ENCODE results near the gene TRIOBP. TPM values are rescaled to one million over a fixed set of nuclear protein-coding genes. Genes with fewer than 3 reads are reported as not detected.
"Not testable (repeated sequence)": the region's sequence is repeated elsewhere in the genome, so short reads cannot be mapped to it uniquely, and the experiment has no call there.

TRIOBP gene
- total RNA-seq, 1 experiment from 2014 or later, result 154 TPM

GRCh38 chr22:37709445-37709765 is 12.6 kb downstream of the TRIOBP start:
- H3K9me3 ChIP-seq, result no peaks in the 10 kb centered on the region
- H3K27me3 ChIP-seq, result no peaks in the 10 kb centered on the region
- H3K4me3 ChIP-seq, result no peak overlapping the region
- no peak for DNase-seq
- H3K36me3 ChIP-seq, result no peaks in the 10 kb centered on the region

- Histone ChIP-seq H3K4me3 (no peak overlapping the region), H3K9me3 (no peaks in the 10 kb centered on the region), H3K36me3 (no peaks in the 10 kb centered on the region), H3K27me3 (no peaks in the 10 kb centered on the region)
- no peak for DNase-seq
These were observed 13.8 kb downstream of the TRIOBP start for GRCh38 chr22:37710675-37711074.

- Histone ChIP-seq H3K4me3 (no peak overlapping the region), H3K27me3 (no peaks in the 10 kb centered on the region), H3K9me3 (no peaks in the 10 kb centered on the region), H3K36me3 (no peaks in the 10 kb centered on the region)
- no peak for DNase-seq
These were observed 14.6 kb downstream of the TRIOBP start for GRCh38 chr22:37711490-37711889.

- H3K9me3 ChIP-seq, result no peaks in the 10 kb centered on the region
- H3K36me3 ChIP-seq, result no peaks in the 10 kb centered on the region
- no peaks in the 10 kb centered on the region for H3K27me3 ChIP-seq
- no peak for DNase-seq
- H3K4me3 ChIP-seq, result no peak overlapping the region
These were observed 16.9 kb downstream of the TRIOBP start for GRCh38 chr22:37713761-37714160.

- Histone ChIP-seq H3K27me3 (no peaks in the 10 kb centered on the region), H3K4me3 (no peak overlapping the region), H3K36me3 (no peaks in the 10 kb centered on the region), H3K9me3 (no peaks in the 10 kb centered on the region)
- DNase-seq, result no peak
These were observed 17.8 kb downstream of the TRIOBP start for GRCh38 chr22:37714634-37715033.

GRCh38 chr22:37715760-37716159 is 18.9 kb downstream of the TRIOBP start:
- no peak for DNase-seq
- H3K4me3 ChIP-seq, result no peak overlapping the region
- H3K27me3 ChIP-seq, result no peaks in the 10 kb centered on the region
- H3K36me3 ChIP-seq, result no peaks in the 10 kb centered on the region
- no peaks in the 10 kb centered on the region for H3K9me3 ChIP-seq

GRCh38 chr22:37716708-37717107 is 19.9 kb downstream of the TRIOBP start:
- Histone ChIP-seq H3K4me3 (no peak overlapping the region), H3K9me3 (no peaks in the 10 kb centered on the region), H3K27me3 (no peaks in the 10 kb centered on the region), H3K36me3 (no peaks in the 10 kb centered on the region)
- DNase-seq, result no peak

GRCh38 chr22:37717235-37717634 is 20.4 kb downstream of the TRIOBP start:
- not testable (repeated sequence) for DNase-seq, H3K9me3 ChIP-seq, H3K27me3 ChIP-seq, H3K4me3 ChIP-seq, H3K36me3 ChIP-seq

GRCh38 chr22:37717746-37718305 is 21.0 kb downstream of the TRIOBP start:
- H3K36me3 ChIP-seq, DNase-seq, H3K9me3 ChIP-seq, H3K27me3 ChIP-seq, H3K4me3 ChIP-seq: not testable (repeated sequence)

GRCh38 chr22:37725551-37726240 is 28.8 kb downstream of the TRIOBP start:
- no peaks in the 10 kb centered on the region for H3K9me3 ChIP-seq
- no peaks in the 10 kb centered on the region for H3K27me3 ChIP-seq
- DNase-seq, result no peak
- H3K4me3 ChIP-seq, result no peak overlapping the region
- H3K36me3 ChIP-seq, result no peaks in the 10 kb centered on the region

- no peak overlapping the region for H3K4me3 ChIP-seq
- no peaks in the 10 kb centered on the region for H3K36me3 ChIP-seq
- no peaks in the 10 kb centered on the region for H3K9me3 ChIP-seq
- no peak for DNase-seq
- no peaks in the 10 kb centered on the region for H3K27me3 ChIP-seq
These were observed 29.5 kb downstream of the TRIOBP start for GRCh38 chr22:37726241-37726887.

- Histone ChIP-seq H3K9me3 (no peaks in the 10 kb centered on the region), H3K4me3 (no peak overlapping the region), H3K36me3 (no peaks in the 10 kb centered on the region), H3K27me3 (no peaks in the 10 kb centered on the region)
- no peak for DNase-seq
These were observed 31.8 kb downstream of the TRIOBP start for GRCh38 chr22:37728620-37729019.

GRCh38 chr22:37731804-37732471 is 35.1 kb downstream of the TRIOBP start:
- Histone ChIP-seq H3K9me3 (no peaks in the 10 kb centered on the region), H3K36me3 (no peaks in the 10 kb centered on the region), H3K4me3 (no peak overlapping the region), H3K27me3 (no peaks in the 10 kb centered on the region)
- DNase-seq, result no peak

- Histone ChIP-seq H3K27me3 (no peaks in the 10 kb centered on the region), H3K4me3 (no peak overlapping the region)
- DNase-seq, result no peak
These were observed 36.1 kb downstream of the TRIOBP start for GRCh38 chr22:37732699-37733607.

GRCh38 chr22:37733625-37734401 is 37.0 kb downstream of the TRIOBP start:
- Histone ChIP-seq H3K36me3 (no peaks in the 10 kb centered on the region), H3K27me3 (no peaks in the 10 kb centered on the region), H3K4me3 (no peak overlapping the region), H3K9me3 (no peaks in the 10 kb centered on the region)
- DNase-seq, result no peak

More at GRCh38 chr22:37732699-37733607, 36.1 kb downstream of the TRIOBP start:
- H3K36me3 ChIP-seq, result no peaks in the 10 kb centered on the region
- H3K9me3 ChIP-seq, result no peaks in the 10 kb centered on the region

GRCh38 chr22:37734402-37734700 is 37.5 kb downstream of the TRIOBP start:
- Histone ChIP-seq H3K27me3 (no peaks in the 10 kb centered on the region), H3K36me3 (no peaks in the 10 kb centered on the region), H3K4me3 (no peak overlapping the region), H3K9me3 (no peaks in the 10 kb centered on the region)
- DNase-seq, result no peak
